ENCODE measurements around the gene SIDT2.

DNA sequence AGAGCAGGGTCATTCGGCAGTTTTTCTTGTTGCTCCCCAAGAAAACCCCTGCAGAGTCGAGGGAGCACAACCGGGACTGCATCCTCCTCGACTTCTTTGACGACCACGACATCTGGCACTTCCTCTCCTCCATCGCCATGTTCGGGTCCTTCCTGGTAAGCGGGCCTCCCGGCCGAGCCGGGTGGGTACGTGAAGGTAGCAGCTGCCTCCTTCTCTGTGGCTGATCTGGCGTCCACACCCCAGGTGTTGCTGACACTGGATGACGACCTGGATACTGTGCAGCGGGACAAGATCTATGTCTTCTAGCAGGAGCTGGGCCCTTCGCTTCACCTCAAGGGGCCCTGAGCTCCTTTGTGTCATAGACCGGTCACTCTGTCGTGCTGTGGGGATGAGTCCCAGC, 17.2 kb downstream of the SIDT2 start:
- TF ChIP-seq, protein P1, sequence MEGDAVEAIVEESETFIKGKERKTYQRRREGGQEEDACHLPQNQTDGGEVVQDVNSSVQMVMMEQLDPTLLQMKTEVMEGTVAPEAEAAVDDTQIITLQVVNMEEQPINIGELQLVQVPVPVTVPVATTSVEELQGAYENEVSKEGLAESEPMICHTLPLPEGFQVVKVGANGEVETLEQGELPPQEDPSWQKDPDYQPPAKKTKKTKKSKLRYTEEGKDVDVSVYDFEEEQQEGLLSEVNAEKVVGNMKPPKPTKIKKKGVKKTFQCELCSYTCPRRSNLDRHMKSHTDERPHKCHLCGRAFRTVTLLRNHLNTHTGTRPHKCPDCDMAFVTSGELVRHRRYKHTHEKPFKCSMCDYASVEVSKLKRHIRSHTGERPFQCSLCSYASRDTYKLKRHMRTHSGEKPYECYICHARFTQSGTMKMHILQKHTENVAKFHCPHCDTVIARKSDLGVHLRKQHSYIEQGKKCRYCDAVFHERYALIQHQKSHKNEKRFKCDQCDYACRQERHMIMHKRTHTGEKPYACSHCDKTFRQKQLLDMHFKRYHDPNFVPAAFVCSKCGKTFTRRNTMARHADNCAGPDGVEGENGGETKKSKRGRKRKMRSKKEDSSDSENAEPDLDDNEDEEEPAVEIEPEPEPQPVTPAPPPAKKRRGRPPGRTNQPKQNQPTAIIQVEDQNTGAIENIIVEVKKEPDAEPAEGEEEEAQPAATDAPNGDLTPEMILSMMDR (IDR thresholded peaks at IDR 0.05) = no peak
- TF ChIP-seq POLR2A (IDR thresholded peaks at IDR 0.05) = no peak
